Activated gamma-delta T cell (primary cell): ENCODE data around the gene GPR139.

Experiments used
- DNase-seq: peaks from one replicate; lab custom pipeline; 2025; lab: John Stamatoyannopoulos, UW
- total RNA-seq, 2 donors: gene quantifications; one replicate each; lab custom pipeline; 2026; lab: John Stamatoyannopoulos, UW

GPR139 gene
- 0 reads per million in 2 donors for total RNA-seq

DNA sequence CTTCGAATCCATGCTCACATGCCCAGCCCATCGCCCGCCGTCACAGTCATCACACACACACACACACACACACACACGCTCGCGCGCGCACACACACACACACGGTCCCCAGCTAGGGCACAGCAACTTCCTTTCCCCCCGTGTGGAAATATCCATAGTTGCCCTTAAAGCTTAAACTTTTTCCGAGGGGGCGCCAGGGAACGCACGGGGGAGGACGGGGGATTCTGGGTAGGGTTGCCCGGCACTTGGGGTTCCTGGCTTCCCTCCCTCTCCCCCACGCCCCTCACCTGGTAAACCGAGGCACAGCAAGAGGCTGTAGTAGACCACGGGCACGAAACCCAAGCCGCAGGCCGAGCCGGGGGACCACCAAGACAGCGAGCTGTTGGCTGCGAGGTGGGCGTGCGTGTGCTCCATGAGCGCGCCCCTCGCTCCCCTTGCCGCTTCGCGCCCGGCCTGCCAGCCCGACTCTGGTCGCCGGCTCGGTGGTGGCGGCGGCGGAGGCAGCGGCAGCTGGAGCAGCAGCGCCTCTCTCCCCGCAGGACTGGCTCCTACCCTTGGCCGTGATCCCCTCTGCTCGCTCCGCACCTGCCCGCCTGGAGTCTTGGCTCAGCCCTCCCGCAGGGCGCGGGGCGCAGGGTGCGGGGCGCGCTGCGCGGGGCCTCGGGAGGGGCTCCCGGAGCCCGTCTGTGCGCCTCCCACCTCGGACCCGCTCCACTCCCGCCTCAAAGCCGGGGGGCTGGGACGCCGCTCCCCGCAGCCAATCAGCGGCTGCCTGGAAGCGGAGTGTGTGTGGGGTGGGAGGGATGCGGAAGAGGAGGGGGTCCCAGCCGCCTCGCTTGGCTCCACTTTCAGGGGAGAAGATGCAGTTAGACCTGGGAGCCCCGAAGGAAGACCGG lies at the start of gene GPR139:
TSS of gene GPR139 (minus strand) at position 688 of the 896 bp plus-strand sequence. CDS start at position 414, 274 bp downstream.
- DNase-seq, result no peak

GRCh38 chr16:20122011-20122410 lies 48.3 kb upstream of the GPR139 start:
- no peak for DNase-seq

GRCh38 chr16:20114356-20114755 lies 40.7 kb upstream of the GPR139 start:
- DNase-seq, result no peak

GRCh38 chr16:20111143-20111542 lies 37.5 kb upstream of the GPR139 start:
- DNase-seq, result no peak

GRCh38 chr16:20107083-20107482 lies 33.4 kb upstream of the GPR139 start:
- DNase-seq, result no peak

- DNase-seq, result no peak
These were observed 31.0 kb upstream of the GPR139 start for GRCh38 chr16:20104563-20105183.

- DNase-seq, result no peak
These were observed 28.8 kb upstream of the GPR139 start for GRCh38 chr16:20102521-20102920.

GRCh38 chr16:20102021-20102420 lies 28.3 kb upstream of the GPR139 start:
- DNase-seq, result no peak

- DNase-seq, result no peak
These were observed 25.7 kb upstream of the GPR139 start for GRCh38 chr16:20099375-20099774.

DNA sequence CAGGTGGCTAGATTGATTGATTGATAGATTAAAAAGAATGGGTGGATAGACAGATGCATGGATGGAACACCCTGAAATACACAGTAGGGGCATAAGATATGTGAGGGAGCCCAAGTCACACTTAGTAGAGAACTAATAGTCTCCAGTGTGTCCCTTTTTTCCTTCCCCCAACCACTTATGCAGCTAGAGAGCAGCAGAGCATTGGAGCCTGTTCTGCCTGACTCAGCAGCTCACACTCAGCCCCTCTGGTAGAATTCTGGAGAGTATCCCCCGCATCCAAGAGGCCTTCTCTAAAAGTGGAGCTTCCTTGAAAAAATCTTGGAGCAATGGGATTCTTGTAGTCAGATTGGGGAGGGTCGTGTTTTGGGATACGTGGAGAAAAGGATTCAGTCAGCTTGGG lies 20.5 kb upstream of the GPR139 start:
- no peak for DNase-seq

DNA sequence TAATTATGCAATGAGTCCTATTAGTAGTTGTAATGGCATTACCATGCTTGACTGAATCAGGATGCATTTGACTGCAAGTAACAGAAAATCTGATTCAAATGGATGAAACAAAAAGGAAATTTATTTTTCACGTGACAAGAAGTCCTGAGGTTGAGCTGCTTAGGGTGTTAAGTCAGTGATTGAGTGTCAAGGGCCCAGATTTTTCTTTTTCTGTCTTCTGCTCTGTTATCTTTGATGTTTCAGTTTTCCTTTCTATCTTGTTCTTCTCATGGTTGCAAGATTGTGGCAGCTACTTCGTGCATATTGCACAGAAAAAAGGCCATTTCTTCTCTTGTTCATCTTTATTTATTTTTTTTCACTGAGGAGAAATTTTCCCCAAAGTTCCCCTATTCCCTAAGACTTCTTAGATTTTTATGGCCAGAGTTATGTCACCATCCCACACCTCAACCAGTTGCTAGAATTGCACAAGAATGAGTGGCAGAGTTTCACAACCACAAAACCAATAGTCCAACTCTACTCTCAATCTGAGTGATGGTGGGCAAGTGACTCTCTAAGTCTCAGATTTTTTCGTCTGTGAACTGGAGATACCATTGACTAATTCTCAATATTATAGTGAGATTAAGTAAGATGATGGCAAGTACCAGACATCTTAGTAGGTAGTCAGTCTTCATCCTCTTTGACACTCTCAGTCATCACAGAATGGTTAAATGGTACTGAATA lies 15.7 kb upstream of the GPR139 start:
- DNase-seq, result no peak

- DNase-seq, result no peak
These were observed 11.0 kb upstream of the GPR139 start for GRCh38 chr16:20084624-20085226.

DNA sequence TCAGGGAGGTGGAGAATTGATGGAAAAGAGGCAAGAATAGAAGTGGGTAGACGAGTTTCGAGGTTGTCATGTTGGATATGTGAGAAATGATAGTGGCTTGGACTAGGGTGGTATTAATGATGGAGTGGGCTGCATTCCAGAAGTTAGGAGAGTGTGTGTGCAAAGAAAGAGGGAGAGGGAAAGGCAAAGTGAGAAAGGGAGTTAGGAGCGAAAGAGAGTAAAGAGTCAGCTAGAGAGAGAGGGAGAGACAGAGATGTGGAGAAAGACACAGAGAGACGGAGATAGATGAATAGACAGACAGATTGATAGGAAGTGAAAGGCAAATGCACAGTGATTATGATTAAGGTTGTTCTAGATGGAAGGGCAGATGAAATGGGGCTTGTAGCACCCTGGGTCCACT lies 5.4 kb upstream of the GPR139 start:
- no peak for DNase-seq

- no peak for DNase-seq
These were observed 1.6 kb upstream of the GPR139 start for GRCh38 chr16:20075243-20075642.

DNA sequence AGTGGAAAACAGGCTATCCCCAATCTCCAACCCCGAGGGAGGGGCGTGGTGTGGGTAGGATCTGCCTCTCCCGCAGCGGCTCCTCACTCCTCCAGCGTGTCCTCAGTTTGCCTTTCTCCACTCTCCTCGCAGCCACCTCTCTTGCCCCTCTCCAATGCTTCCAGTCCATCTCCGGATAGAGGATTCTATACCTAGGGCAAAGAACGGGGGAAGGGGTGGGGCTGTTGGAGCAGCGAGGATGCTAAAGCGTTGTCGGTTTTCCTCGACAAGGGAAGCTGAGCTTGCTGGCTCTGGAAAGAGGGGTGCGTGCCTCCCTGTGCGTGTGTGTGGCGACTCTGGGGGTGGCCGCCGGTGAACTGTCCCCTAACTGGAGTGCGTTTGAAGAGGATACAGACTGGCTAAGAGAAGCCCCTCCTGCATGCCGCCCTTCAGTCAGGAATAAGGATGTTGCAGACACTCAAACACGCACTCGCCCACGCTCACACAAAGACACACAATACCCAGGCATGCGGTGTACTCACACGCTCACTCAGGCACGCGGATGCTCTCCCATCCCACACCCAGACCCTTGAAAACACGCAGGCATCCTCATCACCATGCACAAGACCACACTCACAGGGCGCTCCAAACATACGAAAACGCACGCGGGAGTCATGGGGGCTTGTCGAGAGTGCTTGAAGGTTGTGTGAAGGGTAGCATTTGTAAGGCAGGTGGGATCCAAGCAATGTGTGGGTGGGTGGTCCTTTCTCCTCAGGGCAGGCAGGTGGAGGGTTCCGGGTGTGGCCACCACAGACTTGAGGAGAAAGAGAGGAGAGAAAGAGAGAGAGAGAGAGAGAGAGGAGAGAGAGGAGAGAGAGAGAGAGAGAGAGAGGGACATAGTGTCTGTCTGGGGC lies 655 bp upstream of the GPR139 start:
- no peak for DNase-seq

DNA sequence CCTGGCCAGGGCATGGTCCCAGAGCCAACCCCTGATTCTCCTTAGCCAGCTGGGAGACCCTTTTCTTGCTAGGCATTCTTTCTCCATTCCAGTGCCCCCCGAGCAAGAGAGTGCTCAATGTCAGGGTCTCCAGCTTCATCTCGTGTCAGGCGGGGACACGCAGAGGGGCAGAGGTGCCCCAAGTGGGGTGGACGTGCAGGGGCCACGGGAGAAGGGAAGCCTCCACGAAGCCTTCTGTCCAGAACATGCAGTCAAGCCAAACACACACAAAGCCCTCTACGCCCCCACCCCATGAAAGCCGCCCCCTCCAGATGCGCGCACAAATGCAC lies 852 bp downstream of the GPR139 start:
- DNase-seq, result no peak

DNA sequence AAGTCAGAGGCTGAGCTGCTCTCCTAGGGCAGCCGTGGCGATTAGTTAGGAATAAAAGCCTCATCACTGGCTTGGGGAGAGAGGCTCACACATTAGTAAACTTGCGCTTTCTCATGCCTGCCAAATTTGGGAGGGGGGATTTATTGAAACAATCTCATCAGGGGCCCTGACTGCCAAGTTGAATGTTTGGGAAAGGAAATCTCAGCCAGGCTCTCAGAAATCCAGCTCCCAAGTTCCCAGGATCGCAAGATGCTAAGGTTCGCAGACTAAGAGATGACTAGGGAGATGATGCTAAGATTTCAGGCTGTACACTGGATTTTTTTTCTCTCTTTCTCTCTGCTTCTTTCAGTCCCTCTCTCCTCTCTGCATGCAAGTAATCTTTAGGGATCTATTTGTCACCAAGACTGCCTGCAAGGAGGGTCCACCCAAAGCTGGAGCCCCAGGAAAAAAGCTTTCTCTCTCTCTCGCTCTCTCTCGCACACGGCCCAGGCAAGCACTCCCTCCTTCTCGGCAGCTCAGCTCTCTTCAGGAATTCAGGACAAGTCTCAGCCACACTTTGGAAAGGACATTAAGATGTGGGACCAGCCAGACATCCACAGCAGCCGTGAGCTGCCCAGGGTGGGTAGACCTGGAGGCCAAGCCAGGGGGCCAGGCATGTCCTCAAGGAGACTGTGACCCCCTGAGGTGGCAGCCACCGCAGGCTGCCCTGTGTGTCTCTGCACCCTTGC lies 1.4 kb downstream of the GPR139 start:
- DNase-seq, result no peak

GRCh38 chr16:20064931-20065330 lies 8.8 kb downstream of the GPR139 start:
- no peak for DNase-seq

- no peak for DNase-seq
These were observed 9.2 kb downstream of the GPR139 start for GRCh38 chr16:20064520-20064919.

DNA sequence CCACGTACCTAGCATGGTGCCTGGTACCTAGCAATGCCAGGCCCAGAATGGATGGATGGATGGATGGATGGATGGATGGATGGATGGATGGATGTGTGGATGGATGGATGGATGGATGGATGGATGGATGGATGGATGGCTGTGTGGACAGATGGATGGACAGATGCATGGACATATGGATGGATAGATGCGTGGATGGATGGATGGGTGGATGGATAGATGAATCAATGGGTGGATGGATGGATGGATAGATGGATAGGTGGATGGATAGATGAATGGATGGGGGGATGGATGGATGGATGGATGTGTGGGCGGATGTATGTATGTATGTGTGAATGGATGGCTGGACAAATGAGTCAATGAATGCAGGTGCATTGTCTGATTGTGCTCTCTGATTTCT lies 12.6 kb downstream of the GPR139 start:
- no peak for DNase-seq

GRCh38 chr16:20056436-20056835 lies 17.3 kb downstream of the GPR139 start:
- no peak for DNase-seq
